HG02571 (cell line): ENCODE measurements around the gene CHST11.
"Not testable (repeated sequence)": the region's sequence is repeated elsewhere in the genome, so short reads cannot be mapped to it uniquely, and the experiment has no call there.

Experiments used
- ATAC-seq: cut with Tn5 transposase; IDR thresholded peaks from one replicate; pipeline ENCODE4 v1.9.1; 2021; ENCODE audit warnings: mild to moderate bottlenecking, moderate library complexity; ENCODE audit not compliant: unreplicated experiment

The CHST11 gene

DNA sequence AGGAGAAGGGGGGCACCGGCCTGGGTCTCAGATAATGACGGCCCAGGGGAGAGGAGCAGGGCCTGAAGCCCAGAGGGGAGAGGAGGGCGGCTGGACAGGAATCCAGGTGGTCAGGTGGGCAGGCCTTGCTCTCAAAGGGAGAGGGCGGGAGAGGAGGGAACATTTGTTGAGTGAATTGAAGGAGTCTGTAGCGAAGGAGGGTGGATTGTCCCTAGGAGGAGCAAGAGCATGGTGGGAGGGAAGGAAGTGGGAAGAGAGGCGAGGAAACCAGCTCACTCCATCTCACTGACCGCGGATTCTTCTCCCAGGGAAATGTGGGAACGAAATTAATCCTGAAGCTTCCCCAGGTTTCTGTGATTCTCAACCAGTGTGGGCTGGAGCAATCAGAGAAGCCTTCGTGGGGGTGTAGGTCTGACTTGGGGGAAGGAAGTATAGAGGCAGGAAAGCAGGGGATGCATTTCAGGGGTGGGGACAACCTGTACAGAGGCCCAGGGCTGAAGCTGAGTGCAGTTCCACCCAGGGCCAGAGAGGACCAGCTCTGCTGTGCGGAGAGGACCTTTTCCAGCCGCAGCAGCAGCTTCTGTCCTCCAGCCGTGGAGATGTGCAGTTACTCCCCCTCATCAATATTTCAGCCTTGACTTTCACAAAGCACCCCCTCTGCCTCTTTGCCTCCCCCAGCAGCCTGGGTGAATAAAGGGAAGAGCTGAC lies 100.9 kb downstream of the CHST11 start:
- no peak for ATAC-seq

DNA sequence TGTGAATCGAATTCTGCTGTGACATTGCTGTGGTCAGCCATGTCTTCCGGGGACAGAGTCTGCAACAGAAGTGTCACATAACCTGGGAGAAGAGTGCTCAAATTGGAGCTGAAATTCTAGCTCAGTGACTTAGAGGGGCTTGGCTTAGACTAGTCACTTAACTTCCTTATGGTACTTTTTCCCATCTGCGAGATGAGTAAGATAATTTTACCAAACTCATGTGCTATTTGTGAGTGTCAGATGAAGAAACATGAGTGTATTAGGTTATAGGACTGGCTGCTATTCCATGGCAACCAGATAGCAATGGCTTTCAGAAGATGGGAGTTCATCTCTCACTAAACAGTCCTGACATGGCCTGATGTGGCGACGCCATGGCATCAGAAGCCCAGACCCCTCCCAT lies 104.1 kb downstream of the CHST11 start:
- no peak for ATAC-seq

DNA sequence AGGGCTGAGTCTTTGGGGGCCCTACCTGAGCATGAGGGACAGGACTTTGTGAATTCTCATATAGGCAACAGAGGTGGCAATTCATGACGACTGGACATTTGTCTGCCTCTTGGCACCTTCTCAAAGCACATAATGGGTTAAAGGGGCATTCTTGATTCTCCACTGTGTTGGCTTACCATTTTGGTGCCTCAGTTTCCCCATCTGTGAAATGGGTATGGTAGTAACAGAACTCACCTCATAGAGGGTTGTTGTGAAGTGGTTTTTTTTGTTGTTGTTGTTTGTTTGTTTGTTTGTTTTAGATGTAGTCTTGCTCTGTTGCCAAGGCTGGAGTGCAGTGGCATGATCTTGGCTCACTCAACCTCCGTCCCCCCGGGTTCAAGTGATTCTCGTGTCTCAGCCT lies 106.0 kb downstream of the CHST11 start:
- ATAC-seq: no peak

DNA sequence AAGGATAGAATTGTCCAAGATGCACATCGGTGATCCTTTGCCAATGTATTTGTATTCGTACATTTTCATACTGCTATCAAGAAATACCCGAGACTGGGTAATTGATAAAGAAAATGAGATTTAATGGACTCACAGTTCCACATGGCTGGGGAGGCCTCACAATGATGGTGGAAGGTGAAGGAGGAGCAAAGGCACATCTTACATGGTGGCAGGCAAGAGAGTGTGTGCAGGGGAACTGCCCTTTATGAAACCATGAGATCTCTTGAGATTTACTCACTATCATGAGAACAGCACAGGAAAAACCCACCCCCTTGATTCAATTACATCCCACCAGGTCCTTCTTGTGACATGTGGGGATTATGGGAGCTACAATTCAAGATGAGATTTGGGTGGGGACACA lies 107.9 kb downstream of the CHST11 start:
- ATAC-seq: not testable (repeated sequence)

DNA sequence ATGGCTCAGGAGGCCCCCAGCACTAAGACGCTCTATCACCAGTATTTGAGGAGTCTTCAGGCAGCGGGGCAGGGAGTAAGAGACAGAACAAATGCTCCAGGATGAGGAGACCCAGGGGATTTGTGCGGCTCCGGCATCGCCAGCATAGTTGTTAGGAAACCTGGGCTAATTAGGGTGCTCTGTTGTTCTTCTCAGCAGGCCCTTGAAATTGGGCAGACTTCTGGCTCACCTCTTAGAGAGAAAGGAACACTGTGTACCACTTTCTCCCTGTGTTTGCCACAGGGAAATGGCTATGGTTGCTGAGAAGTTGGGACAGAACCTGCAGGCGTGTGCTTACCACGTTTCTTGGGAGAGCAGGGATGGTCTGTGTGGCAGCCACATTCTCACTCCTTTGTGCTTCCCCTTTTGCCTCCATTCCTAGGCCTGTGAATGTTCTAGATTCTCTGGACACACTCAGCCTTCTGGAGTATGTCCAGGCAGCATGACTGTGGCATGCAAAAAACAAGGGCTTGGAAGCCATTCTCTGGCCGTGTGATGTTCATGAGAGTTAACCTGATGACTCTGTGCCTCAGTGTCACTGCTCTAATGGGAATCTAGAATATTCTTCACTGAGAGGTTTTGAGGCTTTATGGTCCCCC lies 109.0 kb downstream of the CHST11 start:
- ATAC-seq: no peak

DNA sequence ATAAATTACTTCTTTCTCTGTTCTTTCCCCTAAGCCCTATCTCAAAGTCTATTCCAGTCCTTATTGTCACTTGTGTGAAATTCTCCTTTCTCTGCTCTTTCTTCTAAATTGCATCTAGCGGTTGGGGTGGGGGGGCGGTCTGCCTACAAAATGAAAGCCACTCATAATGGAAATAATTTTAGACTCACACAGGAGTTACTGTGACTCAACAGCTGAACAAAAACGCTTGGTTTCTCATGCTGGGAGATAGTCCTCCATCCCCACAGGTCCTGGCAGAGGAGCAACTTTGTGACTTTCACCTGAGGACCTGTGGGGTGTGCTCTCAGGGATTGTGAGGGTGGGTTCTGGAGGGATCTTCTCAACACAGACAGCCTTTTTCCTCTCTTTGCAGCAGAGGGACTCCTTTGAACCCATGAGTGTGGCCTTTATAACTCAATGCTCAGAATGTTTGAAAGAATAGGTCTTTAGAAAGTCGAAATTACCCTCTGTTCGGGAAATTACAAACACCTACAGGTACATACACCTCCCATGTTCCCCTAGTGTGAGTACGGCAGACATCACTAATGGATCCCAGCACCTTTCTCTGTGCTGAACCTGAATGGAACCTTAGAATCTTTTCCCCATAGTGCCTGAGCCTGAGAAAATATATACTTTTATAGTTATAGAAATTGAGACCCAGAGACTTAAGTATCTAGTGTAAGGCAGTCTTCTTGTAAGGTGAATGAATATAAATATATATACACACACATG lies 109.7 kb downstream of the CHST11 start:
- ATAC-seq: no peak

DNA sequence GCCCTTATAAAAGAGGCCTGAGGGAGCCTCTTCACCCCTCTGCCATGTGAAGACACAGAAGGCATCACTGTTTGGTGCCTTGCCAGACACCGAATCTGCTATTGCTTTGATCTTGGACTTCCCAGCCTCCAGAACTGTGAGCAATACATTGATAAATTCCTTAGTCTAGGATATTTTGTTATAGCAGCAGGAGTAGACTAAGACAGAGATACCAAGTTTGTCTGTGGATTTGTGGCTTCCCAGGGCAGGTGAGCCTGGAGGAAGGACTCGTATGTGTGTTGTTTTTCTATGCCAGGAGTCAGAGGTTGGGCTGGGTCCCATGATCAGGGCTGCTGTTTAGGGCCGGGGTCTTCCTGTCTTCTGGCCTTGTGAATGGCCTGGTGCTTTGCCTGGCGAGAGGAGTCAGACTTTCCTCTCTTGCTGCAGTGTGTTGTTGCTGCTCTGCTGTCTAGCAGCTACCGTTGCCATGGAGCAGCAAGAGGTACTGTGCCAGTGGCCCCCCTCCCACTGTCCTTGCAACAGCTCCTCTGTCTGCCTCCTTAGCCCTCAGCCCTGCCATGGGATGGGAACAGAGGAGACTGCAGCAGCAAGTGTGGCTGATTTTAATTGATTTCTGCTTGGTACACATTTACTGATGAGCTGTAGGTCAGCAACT lies 111.2 kb downstream of the CHST11 start:
- no peak for ATAC-seq

DNA sequence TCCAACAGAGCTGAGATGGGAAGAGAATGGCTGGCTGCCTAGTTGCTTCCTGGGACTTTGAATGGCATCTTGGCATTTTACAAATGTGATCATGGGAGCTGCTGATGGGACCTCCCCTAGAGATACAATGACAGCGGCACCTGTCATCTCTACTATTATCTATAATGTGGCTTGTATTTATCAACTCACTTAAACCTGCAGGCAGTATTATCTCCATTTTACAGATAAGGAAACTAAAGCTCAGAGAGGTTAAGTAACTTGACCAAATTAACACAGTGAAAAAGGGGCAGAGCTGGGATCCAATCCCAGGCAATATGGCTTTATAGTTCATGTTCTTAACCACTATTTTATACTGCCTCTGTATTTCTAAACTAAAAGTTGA lies 111.7 kb downstream of the CHST11 start:
- ATAC-seq: no peak

DNA sequence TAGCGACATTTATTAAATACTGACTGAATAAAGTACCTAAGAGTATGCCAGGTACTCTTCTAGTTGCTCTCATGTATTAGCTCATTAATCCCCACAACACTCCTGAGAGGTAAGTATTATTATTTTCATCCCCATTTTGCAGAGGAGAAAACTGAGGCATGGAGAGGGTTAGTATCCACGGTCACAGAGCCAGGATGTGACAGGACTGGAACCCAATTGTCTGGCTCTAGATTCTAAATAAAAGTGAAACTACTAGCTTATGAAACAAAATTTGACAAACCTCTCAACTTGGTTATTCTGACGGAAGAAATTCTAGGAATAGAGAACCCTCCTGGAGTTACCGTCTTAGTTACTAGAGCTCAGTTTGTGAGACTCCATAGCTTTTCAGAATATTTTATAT lies 112.2 kb downstream of the CHST11 start:
- no peak for ATAC-seq

DNA sequence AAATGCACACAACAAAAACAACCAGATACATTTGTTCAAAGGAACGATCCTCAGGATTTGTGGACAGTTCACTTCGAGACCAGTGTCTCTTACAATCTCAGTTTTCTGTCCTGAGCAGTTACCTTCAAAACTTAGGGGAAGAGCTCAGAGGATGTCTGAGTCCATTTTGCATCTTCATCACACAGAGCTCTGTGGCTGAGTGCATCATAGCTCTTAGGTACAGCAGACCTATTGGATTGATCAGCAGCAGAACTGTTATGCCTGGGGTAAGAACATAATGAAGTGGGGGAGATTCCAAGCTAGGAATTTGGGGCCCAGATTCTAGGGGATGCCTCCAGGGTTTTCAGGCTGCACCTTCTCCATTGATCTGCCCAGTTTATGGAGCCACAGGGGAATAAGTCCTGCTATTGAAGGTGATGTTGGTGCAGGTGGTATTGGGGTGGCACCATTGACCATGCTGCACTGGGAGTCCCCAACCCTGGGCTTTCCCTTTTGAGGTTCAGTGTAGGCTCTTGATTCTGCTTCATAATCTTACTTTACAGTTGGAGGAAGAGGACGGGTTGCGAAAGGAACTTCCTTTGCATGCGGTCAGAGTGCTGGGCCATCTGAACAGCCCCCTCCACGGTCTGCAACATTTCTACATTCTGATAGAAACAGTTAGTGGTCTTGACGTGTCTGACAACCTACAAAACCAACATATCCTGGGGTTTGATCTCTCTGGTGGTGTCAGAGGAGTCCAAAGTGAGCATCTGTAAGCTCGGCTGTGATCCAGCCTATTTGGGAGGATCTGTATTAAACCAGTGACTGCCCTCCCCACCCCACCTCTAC lies 112.8 kb downstream of the CHST11 start:
- ATAC-seq: peak; percentile 74

DNA sequence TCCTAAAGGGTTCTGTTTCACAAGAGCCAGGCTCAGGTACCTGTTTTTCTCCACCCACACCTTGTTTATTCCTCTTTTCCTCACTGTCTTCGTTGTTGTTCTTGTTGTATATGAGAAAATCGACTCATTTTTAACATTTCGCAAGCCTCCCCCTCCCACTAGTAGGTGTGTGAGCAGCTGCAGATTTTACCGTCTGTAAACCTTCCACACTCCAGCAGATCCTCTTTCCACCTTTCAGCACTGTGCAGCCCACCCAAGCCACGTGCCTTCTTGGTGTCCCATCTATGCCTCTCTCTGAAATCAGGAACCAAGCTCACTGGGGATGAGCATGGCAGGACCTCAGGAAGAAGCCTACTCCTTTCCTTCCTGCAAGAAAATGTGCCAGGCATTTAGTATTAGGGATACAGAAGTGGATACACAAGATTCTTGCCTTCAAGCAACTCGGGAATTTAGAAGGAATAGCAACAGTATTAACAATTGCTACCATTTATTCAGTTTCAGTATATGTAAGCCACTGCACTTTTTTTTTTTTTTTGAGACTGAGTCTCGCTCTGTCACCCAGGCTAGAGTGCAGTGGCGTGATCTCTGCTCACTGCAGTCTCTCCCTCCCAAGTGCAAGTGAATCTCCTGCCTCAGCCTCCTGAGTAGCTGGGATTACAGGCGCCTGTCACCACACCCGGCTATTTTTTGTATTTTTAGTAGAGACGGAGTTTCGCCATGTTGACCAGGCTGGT lies 113.6 kb downstream of the CHST11 start:
- ATAC-seq: peak; percentile 6

DNA sequence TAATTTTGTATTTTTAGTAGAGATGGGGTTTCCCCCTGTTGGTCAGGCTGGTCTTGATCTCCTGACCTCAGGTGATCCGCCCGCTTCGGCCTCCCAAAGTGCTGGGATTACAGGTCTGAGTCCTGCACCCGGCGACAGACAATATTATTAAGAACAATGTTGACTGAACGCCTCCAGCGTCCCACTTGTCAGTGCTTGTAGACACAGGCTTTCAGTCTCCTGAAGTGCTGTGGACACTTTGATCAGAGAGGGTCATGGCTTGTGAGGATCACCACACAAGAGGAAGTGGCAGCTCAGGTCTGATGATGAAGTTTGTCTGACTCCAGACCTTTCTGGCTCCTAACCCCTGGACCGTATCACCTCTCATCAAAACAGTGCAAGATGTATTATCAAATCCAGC lies 114.6 kb downstream of the CHST11 start:
- ATAC-seq: no peak

DNA sequence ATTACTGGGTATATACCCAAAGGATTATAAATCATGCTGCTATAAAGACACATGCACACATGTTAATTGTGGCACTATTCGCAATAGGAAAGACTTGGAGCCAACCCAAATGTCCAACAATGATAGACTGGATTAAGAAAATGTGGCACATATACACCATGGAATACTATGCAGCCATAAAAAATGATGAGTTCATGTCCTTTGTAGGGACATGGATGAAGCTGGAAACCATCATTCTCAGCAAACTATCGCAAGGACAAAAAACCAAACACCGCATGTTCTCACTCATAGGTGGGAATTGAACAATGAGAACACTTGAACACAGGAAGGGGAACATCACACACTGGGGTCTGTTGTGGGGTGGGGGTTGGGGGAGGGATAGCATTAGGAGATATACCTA lies 117.6 kb downstream of the CHST11 start:
- ATAC-seq: not testable (repeated sequence)

DNA sequence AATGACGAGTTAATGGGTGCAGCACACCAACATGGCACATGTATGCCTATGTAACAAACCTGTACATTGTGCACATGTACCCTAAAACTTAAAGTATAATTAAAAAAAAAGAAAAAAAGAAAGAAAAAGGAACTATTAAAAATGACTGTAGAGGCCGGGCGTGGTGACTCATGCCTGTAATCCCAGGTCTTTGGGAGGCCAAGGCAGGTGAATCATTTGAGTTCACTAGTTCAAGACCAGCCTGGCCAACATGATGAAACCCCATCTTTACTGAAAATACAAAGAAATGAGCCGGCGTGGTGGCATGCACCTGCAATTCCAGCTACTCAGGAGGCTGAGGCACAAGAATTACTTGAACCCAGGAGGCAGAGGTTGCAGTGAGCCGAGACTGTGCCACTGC lies 118.0 kb downstream of the CHST11 start:
- not testable (repeated sequence) for ATAC-seq

DNA sequence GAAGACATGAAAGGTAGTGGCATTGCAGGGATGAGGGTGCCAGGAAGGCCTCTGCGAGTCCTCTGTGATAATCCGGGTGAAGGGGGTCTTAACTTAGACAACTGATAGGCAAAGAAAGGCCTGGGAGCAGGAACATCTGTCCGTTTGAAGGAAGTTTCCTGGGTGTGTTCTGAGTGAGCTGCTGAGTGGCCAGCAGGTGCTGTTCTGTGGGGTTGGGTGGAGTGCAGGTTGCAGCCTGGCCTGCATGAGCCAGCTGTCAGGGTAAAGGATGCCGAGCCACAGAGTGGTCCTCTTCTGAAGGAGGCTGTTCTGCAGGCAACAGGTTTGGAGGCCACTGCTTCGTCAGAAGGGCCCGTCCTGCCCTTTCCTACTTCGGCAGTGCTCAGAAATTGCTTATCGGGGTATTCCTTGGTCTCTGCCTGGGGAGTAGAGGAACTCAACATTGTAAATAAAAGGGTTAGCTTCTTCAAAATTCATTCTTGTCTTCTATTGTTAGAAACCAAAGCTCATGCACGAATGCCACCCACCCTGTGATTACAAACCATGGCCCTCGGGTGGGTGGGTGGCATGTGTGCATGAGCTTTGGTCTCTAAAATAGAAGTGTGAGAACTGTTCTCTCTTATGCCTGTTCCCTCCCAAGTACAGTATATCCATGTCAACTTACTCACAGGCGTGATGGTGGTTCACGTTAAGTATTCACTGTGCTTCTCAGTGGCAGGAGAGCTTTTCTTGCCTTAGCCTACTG lies 118.9 kb downstream of the CHST11 start:
- no peak for ATAC-seq

DNA sequence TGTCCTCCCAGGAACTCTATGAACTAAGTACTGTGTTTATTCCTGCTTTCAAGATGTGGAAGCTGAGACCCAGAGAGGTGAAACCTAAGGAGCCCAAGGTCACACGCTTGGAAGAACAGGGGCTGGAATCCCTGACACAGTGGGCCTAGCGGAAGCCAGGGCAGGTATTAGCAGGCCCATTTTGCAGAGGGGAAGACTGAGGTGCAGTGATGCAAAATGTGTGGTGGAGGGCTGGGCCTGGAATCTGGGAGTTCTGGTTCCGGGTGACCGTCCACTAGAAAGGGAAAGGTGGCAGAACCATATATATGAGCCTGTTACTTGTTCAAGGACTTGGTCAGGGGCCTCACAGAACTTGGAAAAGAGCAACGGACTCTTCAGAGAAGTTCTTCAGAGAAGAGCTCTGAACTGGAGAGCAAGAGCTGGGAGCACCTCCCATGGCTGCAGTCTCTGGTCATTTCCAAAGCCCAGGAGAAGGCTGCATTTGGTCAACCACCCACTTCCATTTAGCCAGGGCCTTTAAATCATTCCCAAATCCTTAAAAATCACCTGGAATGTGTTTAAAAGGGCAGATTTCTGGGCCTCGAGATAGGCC lies 119.5 kb downstream of the CHST11 start:
- ATAC-seq: no peak

DNA sequence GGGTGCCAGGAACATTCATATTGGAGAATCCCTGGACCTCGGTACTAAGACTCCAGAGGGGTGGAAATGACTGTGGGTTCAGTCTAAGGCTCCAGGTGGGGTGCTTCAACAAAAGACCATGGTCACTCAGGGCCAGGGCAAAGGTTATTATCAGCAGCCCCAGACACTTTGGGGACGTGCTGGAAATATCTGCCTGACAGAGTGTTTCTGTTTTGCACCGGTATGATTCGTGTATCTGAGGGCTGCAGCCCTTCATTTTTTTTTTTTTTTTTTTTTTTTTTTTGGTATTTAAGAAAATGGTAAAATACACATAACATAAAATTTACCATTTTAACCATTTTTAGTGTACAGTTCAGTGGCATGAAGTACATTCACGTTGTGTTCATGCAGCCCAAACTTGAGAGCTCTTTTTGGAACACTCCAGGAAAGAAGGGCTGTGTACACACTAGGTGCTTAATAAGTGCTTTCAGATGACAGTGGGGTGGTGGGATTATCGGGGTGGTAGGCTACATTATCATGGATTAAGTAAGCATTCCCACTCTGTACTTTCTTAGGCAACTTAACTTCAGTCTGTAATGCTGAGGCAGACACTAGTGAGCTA lies 120.3 kb downstream of the CHST11 start:
- no peak for ATAC-seq

DNA sequence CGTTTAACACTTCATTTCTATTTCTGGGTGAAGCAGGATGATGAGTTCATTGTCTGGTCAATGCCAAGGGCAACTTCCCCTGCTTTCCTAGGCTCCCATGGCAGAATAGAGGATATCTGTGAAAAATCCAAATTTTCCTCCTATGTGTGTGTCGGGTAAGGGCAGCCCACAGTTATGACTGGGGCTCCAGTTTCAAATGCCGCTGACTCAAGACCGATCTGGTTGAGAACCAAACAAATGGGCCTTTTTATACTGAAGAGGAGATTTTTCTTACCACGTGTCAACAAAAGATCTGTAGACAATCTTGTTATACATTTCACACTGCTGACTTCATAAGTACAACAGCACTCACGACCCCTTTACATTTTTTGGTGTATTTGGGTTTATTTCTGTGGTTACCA lies 120.8 kb downstream of the CHST11 start:
- ATAC-seq: no peak

DNA sequence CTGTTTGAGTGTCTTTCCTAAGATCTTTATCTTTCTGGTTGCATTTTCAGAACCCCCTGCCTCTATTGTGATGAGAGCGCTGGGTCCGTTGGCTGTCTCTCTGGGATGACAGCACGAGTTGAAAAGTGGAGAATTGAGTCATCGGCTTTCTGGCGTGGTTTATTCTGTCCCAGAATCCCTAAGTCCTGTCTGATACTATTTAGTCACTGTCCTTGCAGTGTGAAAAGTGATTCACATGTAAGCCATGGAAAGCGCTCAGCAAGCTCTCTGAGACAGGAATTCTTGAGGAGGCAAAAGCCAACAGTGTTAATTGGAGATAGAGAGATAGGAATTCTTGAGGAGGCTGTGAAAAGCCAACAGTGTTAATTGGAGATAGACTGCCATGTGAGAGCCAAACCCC lies 121.7 kb downstream of the CHST11 start:
- ATAC-seq: no peak
